Erythroblast (primary cell): ENCODE results near the gene TIMP3.
"Not testable (repeated sequence)": the region's sequence is repeated elsewhere in the genome, so short reads cannot be mapped to it uniquely, and the experiment has no call there.

ENCODE experiments used
- DNase-seq, 2 experiments: peaks; one replicate each; lab custom pipeline; 2025; lab: John Stamatoyannopoulos, UW
- GATA1 ChIP-seq: IDR thresholded peaks from 2 replicates; pipeline ENCODE4 v1.6.1; 2011; ENCODE audit warnings: low read depth, mild to moderate bottlenecking, control low read depth, low read length, moderate library complexity
- POLR2A ChIP-seq: IDR thresholded peaks from 2 replicates; pipeline ENCODE4 v1.6.1; 2011; ENCODE audit warnings: mild to moderate bottlenecking, low read length

The TIMP3 gene

GRCh38 chr22:32801537-32802236 is at the start of gene TIMP3:
Gene TIMP3 (plus strand): TSS chr22:32801705. CDS start chr22:32802002, 297 bp downstream.
- TF ChIP-seq GATA1 (no peak), POLR2A (peak; percentile 85)
- DNase-seq: peak; percentile 83 to 85

GRCh38 chr22:32752326-32752725 is 49.2 kb upstream of the TIMP3 start:
- TF ChIP-seq POLR2A (no peak), GATA1 (no peak)
- DNase-seq: no peak

- no peak for DNase-seq
- TF ChIP-seq POLR2A (no peak), GATA1 (no peak)
Measured at GRCh38 chr22:32752816-32753520, 48.5 kb upstream of the TIMP3 start.

GRCh38 chr22:32753591-32753990 is 47.9 kb upstream of the TIMP3 start:
- no peak for DNase-seq
- TF ChIP-seq GATA1 (no peak), POLR2A (no peak)

GRCh38 chr22:32754413-32755041 is 47.0 kb upstream of the TIMP3 start:
- TF ChIP-seq GATA1 (no peak), POLR2A (no peak)
- no peak for DNase-seq

GRCh38 chr22:32757086-32757762 is 44.3 kb upstream of the TIMP3 start:
- DNase-seq: not testable (repeated sequence)

GRCh38 chr22:32758866-32759385 is 42.6 kb upstream of the TIMP3 start:
- no peak for DNase-seq
- TF ChIP-seq POLR2A (no peak), GATA1 (no peak)

GRCh38 chr22:32760396-32760795 is 41.1 kb upstream of the TIMP3 start:
- no peak for DNase-seq
- TF ChIP-seq GATA1 (no peak), POLR2A (no peak)

GRCh38 chr22:32760815-32761214 is 40.7 kb upstream of the TIMP3 start:
- DNase-seq: no peak
- TF ChIP-seq GATA1 (no peak), POLR2A (no peak)

- TF ChIP-seq GATA1: no peak
- no peak for TF ChIP-seq POLR2A
- no peak for DNase-seq
Measured at GRCh38 chr22:32761251-32761903, 40.1 kb upstream of the TIMP3 start.

- no peak for TF ChIP-seq GATA1
- TF ChIP-seq POLR2A: no peak
- DNase-seq: peak in 1 of 2 experiments; percentile 11
Measured at GRCh38 chr22:32764330-32765131, 37.0 kb upstream of the TIMP3 start.

- DNase-seq: no peak
- TF ChIP-seq GATA1 (no peak), POLR2A (no peak)
Measured at GRCh38 chr22:32765132-32765618, 36.3 kb upstream of the TIMP3 start.

- TF ChIP-seq GATA1 (no peak), POLR2A (no peak)
- DNase-seq: no peak
Measured at GRCh38 chr22:32771756-32772155, 29.7 kb upstream of the TIMP3 start.
